ENCODE measurements around the gene OR5L1.

The OR5L1 gene

DNA sequence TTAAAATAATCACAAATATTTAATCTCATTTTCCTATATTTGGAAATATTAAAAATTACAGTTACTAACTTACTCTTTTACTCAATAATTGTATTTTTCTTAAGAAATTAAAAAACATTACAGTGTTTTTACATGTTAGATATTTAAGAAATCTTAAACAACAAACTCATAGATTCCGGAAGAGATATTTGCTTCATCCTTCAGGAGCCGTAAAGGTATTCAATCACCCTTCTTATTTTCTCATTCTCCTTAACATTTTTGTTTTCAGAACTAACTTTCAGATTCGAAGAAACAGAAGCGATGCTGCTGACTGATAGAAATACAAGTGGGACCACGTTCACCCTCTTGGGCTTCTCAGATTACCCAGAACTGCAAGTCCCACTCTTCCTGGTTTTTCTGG lies 8.2 kb downstream of the OR5L1 start, which contains the start of gene OR5D18:
TSS of gene OR5D18 (plus strand) at position 301 of the 400 bp plus-strand sequence. CDS start at position 301, 0 bp downstream.
- TF ChIP-seq SPI1 (IDR thresholded peaks at IDR 0.05; ENCODE audit: borderline replicate concordance, low read depth) = no peak
- TF ChIP-seq POLR2AphosphoS5 (IDR thresholded peaks at IDR 0.05; ENCODE audit: low read depth) = no peak
- H3K27me3 ChIP-seq (ENCODE audit: insufficient read depth, poor library complexity, severe bottlenecking) = no peaks in the 10 kb centered on the region
- no peak within 1 kb of the TSS for H3K27ac ChIP-seq (replicated peaks)
- no peak within 1 kb of the TSS for H3K4me3 ChIP-seq (replicated peaks; ENCODE audit: insufficient read depth, low read length)
- DNase-seq (ENCODE audit: low read depth in 1 of 2, low spot score in 1 of 2) = no peak

DNA sequence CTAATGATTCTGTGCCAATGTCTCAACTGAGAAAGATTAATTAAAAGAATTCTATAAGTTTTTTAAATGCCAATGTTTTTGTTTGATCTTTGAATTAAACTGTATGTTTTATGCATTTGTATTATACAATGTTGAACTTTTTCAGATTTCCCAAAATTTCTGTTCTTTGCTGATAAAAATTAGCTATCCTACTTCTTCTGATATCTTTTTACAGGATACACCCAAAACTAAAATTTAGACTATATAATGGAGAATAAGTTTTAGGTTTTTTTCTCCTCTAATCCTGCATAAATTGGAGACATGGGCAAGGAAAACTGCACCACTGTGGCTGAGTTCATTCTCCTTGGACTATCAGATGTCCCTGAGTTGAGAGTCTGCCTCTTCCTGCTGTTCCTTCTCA lies 15.8 kb downstream of the OR5L1 start, which contains the start of gene OR5L2:
TSS of gene OR5L2 (plus strand) at position 301 of the 400 bp plus-strand sequence. CDS start at position 301, 0 bp downstream.
- TF ChIP-seq REST (IDR thresholded peaks at IDR 0.05; ENCODE audit: insufficient replicate concordance, low read depth) (no peak), GABPA (IDR thresholded peaks at IDR 0.05; ENCODE audit: low read depth) (no peak), SPI1 (IDR thresholded peaks at IDR 0.05; ENCODE audit: borderline replicate concordance, low read depth) (no peak), CTCF (IDR thresholded peaks at IDR 0.05; ENCODE audit: insufficient read depth, low read length) (no peak), POLR2AphosphoS5 (IDR thresholded peaks at IDR 0.05; ENCODE audit: low read depth) (no peak)
- Histone ChIP-seq H3K27ac (replicated peaks) (no peak within 1 kb of the TSS), H3K4me3 (replicated peaks; ENCODE audit: insufficient read depth, low read length) (no peak within 1 kb of the TSS), H3K27me3 (ENCODE audit: insufficient read depth, poor library complexity, severe bottlenecking) (no peaks in the 10 kb centered on the region)
- no peak for DNase-seq (ENCODE audit: low read depth in 1 of 2, low spot score in 1 of 2)

DNA sequence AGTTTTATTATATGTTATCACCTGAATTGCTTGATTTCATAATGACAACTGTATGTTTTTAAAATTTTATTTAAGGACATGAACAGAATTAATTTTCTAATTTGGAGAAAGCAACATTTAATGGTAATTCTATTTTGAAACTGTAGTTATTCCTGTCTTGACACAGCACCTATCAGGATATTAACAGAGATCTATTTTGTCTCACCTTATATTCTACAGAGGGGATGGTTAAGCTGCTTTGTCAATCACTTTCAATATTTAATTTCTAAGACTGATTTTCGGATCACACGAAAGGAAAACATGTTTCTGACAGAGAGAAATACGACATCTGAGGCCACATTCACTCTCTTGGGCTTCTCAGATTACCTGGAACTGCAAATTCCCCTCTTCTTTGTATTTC lies 27.3 kb downstream of the OR5L1 start, which contains the start of gene OR5D16:
TSS of gene OR5D16 (plus strand) at position 301 of the 400 bp plus-strand sequence. CDS start at position 301, 0 bp downstream.
- no peak within 1 kb of the TSS for H3K4me3 ChIP-seq (replicated peaks; ENCODE audit: insufficient read depth, low read length)
- TF ChIP-seq POLR2AphosphoS5 (IDR thresholded peaks at IDR 0.05; ENCODE audit: low read depth) (no peak), REST (IDR thresholded peaks at IDR 0.05; ENCODE audit: insufficient replicate concordance, low read depth) (no peak), SPI1 (IDR thresholded peaks at IDR 0.05; ENCODE audit: borderline replicate concordance, low read depth) (no peak), GABPA (IDR thresholded peaks at IDR 0.05; ENCODE audit: low read depth) (no peak), CTCF (IDR thresholded peaks at IDR 0.05; ENCODE audit: insufficient read depth, low read length) (no peak)
- DNase-seq (ENCODE audit: low read depth in 1 of 2, low spot score in 1 of 2) = no peak
- H3K27ac ChIP-seq (replicated peaks) = no peak within 1 kb of the TSS
- no peaks in the 10 kb centered on the region for H3K27me3 ChIP-seq (ENCODE audit: insufficient read depth, poor library complexity, severe bottlenecking)

DNA sequence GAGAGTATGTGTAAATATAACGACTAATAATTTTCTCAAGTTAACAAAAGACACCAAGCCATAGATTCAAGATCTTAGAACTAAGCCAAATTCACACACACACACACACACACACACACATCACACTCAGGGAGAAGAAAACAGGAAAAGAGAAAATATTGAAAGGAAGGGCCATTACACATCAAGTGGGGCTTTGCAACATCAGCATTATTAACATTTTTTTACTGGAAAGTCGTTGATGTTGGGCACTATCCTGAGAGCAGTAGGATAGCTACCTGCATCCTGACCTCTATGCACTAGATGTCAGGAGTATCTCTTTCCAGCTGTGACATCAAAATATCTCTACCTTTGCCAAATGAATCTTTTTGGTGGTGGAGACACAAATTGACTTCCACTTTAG lies 36.3 kb downstream of the OR5L1 start:
- Histone ChIP-seq H3K27ac (replicated peaks) (no peak overlapping the region), H3K27me3 (ENCODE audit: insufficient read depth, poor library complexity, severe bottlenecking) (no peaks in the 10 kb centered on the region), H3K4me3 (replicated peaks; ENCODE audit: insufficient read depth, low read length) (no peak overlapping the region)
- TF ChIP-seq POLR2AphosphoS5 (IDR thresholded peaks at IDR 0.05; ENCODE audit: low read depth) (no peak), GABPA (IDR thresholded peaks at IDR 0.05; ENCODE audit: low read depth) (no peak), REST (IDR thresholded peaks at IDR 0.05; ENCODE audit: insufficient replicate concordance, low read depth) (no peak)
- no peak for DNase-seq (ENCODE audit: low read depth in 1 of 2, low spot score in 1 of 2)

Measured in HL-60 (cell line).